ENCODE data around the gene PCDHB2. TPM values are rescaled to one million over a fixed set of nuclear protein-coding genes. Genes with fewer than 3 reads are reported as not detected.
"Not testable (repeated sequence)": the region's sequence is repeated elsewhere in the genome, so short reads cannot be mapped to it uniquely, and the experiment has no call there.

PCDHB2 gene
- 10 to 100 TPM in 1 of 5 donors, 1 to 10 TPM in 4; 5.7 to 11.9 (median 7.5) TPM for polyA plus RNA-seq (ENCODE audit: insufficient read depth in 1 of 5, insufficient read length in 5 of 5, low replicate concordance in 1 of 5)
- long read RNA-seq, donor 1, full-length matches to known transcripts, result 13 of 13 reads
- long read RNA-seq, donor 1, partial matches to known transcripts, result 0 of 13 reads
- long read RNA-seq, donor 1, other reads (novel, unspliced or antisense), result 0 of 13 reads
- long read RNA-seq, donor 2, full-length matches to known transcripts, result 4 of 4 reads
- long read RNA-seq, donor 2, partial matches to known transcripts, result 0 of 4 reads
- long read RNA-seq, donor 2, other reads (novel, unspliced or antisense), result 0 of 4 reads
- long read RNA-seq, donor 3, full-length matches to known transcripts, result 9 of 9 reads
- long read RNA-seq, donor 3, partial matches to known transcripts, result 0 of 9 reads
- long read RNA-seq, donor 3, other reads (novel, unspliced or antisense), result 0 of 9 reads
- long read RNA-seq, donor 4, full-length matches to known transcripts, result 15 of 15 reads
- long read RNA-seq, donor 4, partial matches to known transcripts, result 0 of 15 reads
- long read RNA-seq, donor 4, other reads (novel, unspliced or antisense), result 0 of 15 reads
- long read RNA-seq, donor 5, full-length matches to known transcripts, result 13 of 13 reads
- long read RNA-seq, donor 5, partial matches to known transcripts, result 0 of 13 reads
- long read RNA-seq, donor 5, other reads (novel, unspliced or antisense), result 0 of 13 reads
- long read RNA-seq, donor 6, full-length matches to known transcripts, result 6 of 6 reads
- long read RNA-seq, donor 6, partial matches to known transcripts, result 0 of 6 reads
- long read RNA-seq, donor 6, other reads (novel, unspliced or antisense), result 0 of 6 reads
- long read RNA-seq, donor 7, full-length matches to known transcripts, result 7 of 7 reads
- long read RNA-seq, donor 7, partial matches to known transcripts, result 0 of 7 reads
- long read RNA-seq, donor 7, other reads (novel, unspliced or antisense), result 0 of 7 reads
- long read RNA-seq, donor 8, full-length matches to known transcripts, result 3 of 3 reads
- long read RNA-seq, donor 8, partial matches to known transcripts, result 0 of 3 reads
- long read RNA-seq, donor 8, other reads (novel, unspliced or antisense), result 0 of 3 reads

GRCh38 chr5:141094481-141095262 is at the start of gene PCDHB2:
Gene PCDHB2, plus strand, starts transcription at chr5:141094615. Its CDS starts 176 bp downstream, at chr5:141094791.
- DNase-seq, result peak in 1 of 2 donors; percentile 55

- peak in 1 of 2 donors; percentile 0 for DNase-seq
These were observed 43.5 kb upstream of the PCDHB2 start, which contains the start of gene PCDHB1 for GRCh38 chr5:141050622-141051520. Gene PCDHB1, plus strand, starts transcription at chr5:141051374. Its CDS starts 97 bp downstream, at chr5:141051471.

GRCh38 chr5:141051521-141051866 is 42.9 kb upstream of the PCDHB2 start:
- no peak for DNase-seq

- no peak for DNase-seq
These were observed 16.6 kb upstream of the PCDHB2 start for GRCh38 chr5:141077826-141078225.

- no peak for DNase-seq
These were observed 12.2 kb upstream of the PCDHB2 start for GRCh38 chr5:141082228-141082627.

- DNase-seq, result peak in 1 of 2 donors; percentile 28
These were observed 9.9 kb upstream of the PCDHB2 start for GRCh38 chr5:141084487-141084989.

GRCh38 chr5:141095263-141095641 is 837 bp downstream of the PCDHB2 start:
- no peak for DNase-seq

GRCh38 chr5:141096181-141096580 is 1.8 kb downstream of the PCDHB2 start:
- DNase-seq, result not testable (repeated sequence)

GRCh38 chr5:141096586-141096985 is 2.2 kb downstream of the PCDHB2 start:
- DNase-seq, result not testable (repeated sequence)

GRCh38 chr5:141100243-141100805 is 5.9 kb downstream of the PCDHB2 start, which contains the start of gene PCDHB3:
Gene PCDHB3, plus strand, starts transcription at chr5:141100473. Its CDS starts 177 bp downstream, at chr5:141100650.
- no peak for DNase-seq

- DNase-seq, result no peak
These were observed 6.6 kb downstream of the PCDHB2 start for GRCh38 chr5:141101059-141101458.

- not testable (repeated sequence) for DNase-seq
These were observed 7.7 kb downstream of the PCDHB2 start for GRCh38 chr5:141102070-141102469.

- DNase-seq, result not testable (repeated sequence)
These were observed 8.1 kb downstream of the PCDHB2 start for GRCh38 chr5:141102471-141102870.

GRCh38 chr5:141105350-141105749 is 10.9 kb downstream of the PCDHB2 start:
- DNase-seq, result no peak

GRCh38 chr5:141119250-141119649 is 24.8 kb downstream of the PCDHB2 start:
- DNase-seq, result no peak

- DNase-seq, result peak; percentile 9 to 21
These were observed 27.1 kb downstream of the PCDHB2 start, which contains the start of gene PCDHB4 for GRCh38 chr5:141121563-141121962. Gene PCDHB4, plus strand, starts transcription at chr5:141121818. Its CDS starts 181 bp downstream, at chr5:141121999.

- DNase-seq, result peak in 1 of 2 donors; percentile 3
These were observed 27.6 kb downstream of the PCDHB2 start for GRCh38 chr5:141121985-141122384.

- DNase-seq, result not testable (repeated sequence)
These were observed 29.2 kb downstream of the PCDHB2 start for GRCh38 chr5:141123396-141124135.

All from right lung (tissue), 10 donors.